ENCODE results near the gene ADCY3. TPM values are rescaled to one million over a fixed set of nuclear protein-coding genes. Genes with fewer than 3 reads are reported as not detected.

Gene ADCY3
- total and polyA plus RNA-seq, 9 of the 15 experiments (the other 6 are each of a cell fraction or from before 2014, with no cell fraction given): 1.5 to 54.8 (median 26.3) TPM

DNA sequence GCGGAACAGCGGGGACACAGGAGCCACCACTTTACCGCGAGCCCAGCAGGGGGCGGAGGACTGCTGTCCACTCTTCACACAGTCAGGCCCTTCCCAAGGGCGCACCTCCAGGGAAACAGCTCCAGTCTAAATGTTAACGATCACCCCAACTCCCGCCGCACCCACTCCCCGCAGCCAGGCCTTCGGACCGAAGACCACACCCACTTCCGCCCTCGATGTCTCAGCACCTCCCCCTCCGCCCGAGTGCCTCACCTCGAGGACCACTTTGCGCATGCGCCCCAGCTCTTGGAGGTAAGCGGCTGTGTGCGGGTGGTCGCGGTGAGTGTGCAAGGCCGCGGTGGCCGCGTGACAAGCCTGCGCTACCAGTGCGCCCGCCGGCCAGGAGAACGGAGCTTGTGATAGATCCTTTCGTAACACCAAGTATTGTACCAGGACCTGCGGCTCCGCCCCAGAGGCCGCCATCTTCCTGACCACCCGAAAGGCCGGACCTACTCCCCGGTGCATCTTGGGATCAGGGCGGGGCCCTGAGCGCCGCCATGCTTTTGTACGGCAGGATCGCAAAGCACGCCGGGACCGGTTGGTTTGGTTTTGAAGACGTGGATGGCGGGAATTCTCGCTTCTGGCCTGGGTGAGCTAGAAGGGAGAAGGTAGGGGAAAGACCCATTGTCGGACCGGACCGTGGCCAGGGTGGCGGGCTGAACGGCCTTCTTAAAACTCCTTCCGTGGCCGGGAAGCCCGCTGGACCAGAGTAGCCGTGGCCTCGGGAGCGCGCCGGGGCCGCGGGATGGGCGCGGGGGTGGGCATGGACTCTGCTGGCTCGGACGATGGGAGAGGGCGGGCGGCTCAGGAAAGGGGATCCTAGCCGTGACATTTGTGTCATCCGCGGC, 126.9 kb downstream of the ADCY3 start, which contains the start of the genes CENPO and PTRHD1 (continued):
- TF ChIP-seq, protein P1, sequence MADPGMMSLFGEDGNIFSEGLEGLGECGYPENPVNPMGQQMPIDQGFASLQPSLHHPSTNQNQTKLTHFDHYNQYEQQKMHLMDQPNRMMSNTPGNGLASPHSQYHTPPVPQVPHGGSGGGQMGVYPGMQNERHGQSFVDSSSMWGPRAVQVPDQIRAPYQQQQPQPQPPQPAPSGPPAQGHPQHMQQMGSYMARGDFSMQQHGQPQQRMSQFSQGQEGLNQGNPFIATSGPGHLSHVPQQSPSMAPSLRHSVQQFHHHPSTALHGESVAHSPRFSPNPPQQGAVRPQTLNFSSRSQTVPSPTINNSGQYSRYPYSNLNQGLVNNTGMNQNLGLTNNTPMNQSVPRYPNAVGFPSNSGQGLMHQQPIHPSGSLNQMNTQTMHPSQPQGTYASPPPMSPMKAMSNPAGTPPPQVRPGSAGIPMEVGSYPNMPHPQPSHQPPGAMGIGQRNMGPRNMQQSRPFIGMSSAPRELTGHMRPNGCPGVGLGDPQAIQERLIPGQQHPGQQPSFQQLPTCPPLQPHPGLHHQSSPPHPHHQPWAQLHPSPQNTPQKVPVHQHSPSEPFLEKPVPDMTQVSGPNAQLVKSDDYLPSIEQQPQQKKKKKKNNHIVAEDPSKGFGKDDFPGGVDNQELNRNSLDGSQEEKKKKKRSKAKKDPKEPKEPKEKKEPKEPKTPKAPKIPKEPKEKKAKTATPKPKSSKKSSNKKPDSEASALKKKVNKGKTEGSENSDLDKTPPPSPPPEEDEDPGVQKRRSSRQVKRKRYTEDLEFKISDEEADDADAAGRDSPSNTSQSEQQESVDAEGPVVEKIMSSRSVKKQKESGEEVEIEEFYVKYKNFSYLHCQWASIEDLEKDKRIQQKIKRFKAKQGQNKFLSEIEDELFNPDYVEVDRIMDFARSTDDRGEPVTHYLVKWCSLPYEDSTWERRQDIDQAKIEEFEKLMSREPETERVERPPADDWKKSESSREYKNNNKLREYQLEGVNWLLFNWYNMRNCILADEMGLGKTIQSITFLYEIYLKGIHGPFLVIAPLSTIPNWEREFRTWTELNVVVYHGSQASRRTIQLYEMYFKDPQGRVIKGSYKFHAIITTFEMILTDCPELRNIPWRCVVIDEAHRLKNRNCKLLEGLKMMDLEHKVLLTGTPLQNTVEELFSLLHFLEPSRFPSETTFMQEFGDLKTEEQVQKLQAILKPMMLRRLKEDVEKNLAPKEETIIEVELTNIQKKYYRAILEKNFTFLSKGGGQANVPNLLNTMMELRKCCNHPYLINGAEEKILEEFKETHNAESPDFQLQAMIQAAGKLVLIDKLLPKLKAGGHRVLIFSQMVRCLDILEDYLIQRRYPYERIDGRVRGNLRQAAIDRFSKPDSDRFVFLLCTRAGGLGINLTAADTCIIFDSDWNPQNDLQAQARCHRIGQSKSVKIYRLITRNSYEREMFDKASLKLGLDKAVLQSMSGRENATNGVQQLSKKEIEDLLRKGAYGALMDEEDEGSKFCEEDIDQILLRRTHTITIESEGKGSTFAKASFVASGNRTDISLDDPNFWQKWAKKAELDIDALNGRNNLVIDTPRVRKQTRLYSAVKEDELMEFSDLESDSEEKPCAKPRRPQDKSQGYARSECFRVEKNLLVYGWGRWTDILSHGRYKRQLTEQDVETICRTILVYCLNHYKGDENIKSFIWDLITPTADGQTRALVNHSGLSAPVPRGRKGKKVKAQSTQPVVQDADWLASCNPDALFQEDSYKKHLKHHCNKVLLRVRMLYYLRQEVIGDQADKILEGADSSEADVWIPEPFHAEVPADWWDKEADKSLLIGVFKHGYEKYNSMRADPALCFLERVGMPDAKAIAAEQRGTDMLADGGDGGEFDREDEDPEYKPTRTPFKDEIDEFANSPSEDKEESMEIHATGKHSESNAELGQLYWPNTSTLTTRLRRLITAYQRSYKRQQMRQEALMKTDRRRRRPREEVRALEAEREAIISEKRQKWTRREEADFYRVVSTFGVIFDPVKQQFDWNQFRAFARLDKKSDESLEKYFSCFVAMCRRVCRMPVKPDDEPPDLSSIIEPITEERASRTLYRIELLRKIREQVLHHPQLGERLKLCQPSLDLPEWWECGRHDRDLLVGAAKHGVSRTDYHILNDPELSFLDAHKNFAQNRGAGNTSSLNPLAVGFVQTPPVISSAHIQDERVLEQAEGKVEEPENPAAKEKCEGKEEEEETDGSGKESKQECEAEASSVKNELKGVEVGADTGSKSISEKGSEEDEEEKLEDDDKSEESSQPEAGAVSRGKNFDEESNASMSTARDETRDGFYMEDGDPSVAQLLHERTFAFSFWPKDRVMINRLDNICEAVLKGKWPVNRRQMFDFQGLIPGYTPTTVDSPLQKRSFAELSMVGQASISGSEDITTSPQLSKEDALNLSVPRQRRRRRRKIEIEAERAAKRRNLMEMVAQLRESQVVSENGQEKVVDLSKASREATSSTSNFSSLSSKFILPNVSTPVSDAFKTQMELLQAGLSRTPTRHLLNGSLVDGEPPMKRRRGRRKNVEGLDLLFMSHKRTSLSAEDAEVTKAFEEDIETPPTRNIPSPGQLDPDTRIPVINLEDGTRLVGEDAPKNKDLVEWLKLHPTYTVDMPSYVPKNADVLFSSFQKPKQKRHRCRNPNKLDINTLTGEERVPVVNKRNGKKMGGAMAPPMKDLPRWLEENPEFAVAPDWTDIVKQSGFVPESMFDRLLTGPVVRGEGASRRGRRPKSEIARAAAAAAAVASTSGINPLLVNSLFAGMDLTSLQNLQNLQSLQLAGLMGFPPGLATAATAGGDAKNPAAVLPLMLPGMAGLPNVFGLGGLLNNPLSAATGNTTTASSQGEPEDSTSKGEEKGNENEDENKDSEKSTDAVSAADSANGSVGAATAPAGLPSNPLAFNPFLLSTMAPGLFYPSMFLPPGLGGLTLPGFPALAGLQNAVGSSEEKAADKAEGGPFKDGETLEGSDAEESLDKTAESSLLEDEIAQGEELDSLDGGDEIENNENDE (IDR thresholded peaks at IDR 0.05; ENCODE audit: low read depth, low read length): no peak
- TF ChIP-seq ZC3H4 (CRISPR knock-in tag; IDR thresholded peaks at IDR 0.05; ENCODE audit: borderline replicate concordance): no peak
- TF ChIP-seq, protein P2, sequence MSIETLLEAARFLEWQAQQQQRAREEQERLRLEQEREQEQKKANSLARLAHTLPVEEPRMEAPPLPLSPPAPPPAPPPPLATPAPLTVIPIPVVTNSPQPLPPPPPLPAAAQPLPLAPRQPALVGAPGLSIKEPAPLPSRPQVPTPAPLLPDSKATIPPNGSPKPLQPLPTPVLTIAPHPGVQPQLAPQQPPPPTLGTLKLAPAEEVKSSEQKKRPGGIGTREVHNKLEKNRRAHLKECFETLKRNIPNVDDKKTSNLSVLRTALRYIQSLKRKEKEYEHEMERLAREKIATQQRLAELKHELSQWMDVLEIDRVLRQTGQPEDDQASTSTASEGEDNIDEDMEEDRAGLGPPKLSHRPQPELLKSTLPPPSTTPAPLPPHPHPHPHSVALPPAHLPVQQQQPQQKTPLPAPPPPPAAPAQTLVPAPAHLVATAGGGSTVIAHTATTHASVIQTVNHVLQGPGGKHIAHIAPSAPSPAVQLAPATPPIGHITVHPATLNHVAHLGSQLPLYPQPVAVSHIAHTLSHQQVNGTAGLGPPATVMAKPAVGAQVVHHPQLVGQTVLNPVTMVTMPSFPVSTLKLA (conservative IDR thresholded peaks at IDR 0.05): peak; percentile 61 to 81
- no peak; the same call in 1 of the 2 replicates for TF ChIP-seq GATAD2B (IDR thresholded peaks at IDR 0.05; ENCODE audit: borderline replicate concordance)
- TF ChIP-seq, protein P3, sequence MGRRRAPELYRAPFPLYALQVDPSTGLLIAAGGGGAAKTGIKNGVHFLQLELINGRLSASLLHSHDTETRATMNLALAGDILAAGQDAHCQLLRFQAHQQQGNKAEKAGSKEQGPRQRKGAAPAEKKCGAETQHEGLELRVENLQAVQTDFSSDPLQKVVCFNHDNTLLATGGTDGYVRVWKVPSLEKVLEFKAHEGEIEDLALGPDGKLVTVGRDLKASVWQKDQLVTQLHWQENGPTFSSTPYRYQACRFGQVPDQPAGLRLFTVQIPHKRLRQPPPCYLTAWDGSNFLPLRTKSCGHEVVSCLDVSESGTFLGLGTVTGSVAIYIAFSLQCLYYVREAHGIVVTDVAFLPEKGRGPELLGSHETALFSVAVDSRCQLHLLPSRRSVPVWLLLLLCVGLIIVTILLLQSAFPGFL (CRISPR knock-in tag; IDR thresholded peaks at IDR 0.05): no peak
- peak; percentile 82 for TF ChIP-seq ETV1 (tag; conservative IDR thresholded peaks at IDR 0.05; ENCODE audit: low read depth)
- no peak for TF ChIP-seq BRD4 (IDR thresholded peaks at IDR 0.05)
- TF ChIP-seq KDM4B (IDR thresholded peaks at IDR 0.05; ENCODE audit: borderline replicate concordance in 2 of 2, low read depth in 1 of 2): peak in 1 of 2 experiments; percentile 45; a peak in 1 of 4 replicates
- peak; percentile 38 for TF ChIP-seq PHF20 (IDR thresholded peaks at IDR 0.05; ENCODE audit: partially characterized antibody)
- no peak for TF ChIP-seq ATF1 (CRISPR knock-in tag; IDR thresholded peaks at IDR 0.05)
- peak; percentile 68 for TF ChIP-seq ATF1 (tag; IDR thresholded peaks at IDR 0.05)
- TF ChIP-seq POLR2H (tag; IDR thresholded peaks at IDR 0.05; ENCODE audit: low read depth): peak; percentile 68
- 0 out of 2 replicates have a peak, but pooled peaks have one; percentile 18 for TF ChIP-seq TCF7 (IDR thresholded peaks at IDR 0.05; ENCODE audit: borderline replicate concordance)
